GM18511 (cell line): ENCODE measurements around the gene FSTL5.
A peak's percentile ranks its signal among the peaks of the same experiment; 100 is the strongest.

Experiments
- ATAC-seq: cut with Tn5 transposase; IDR thresholded peaks from one replicate; pipeline ENCODE4 v1.9.1; 2021; ENCODE audit warnings: mild to moderate bottlenecking, moderate library complexity; ENCODE audit not compliant: unreplicated experiment

Gene FSTL5

GRCh38 chr4:161486461-161486860, 677.3 kb downstream of the FSTL5 start:
- no peak for ATAC-seq

GRCh38 chr4:161466316-161466715, 697.5 kb downstream of the FSTL5 start:
- ATAC-seq: no peak

GRCh38 chr4:161463436-161463835, 700.4 kb downstream of the FSTL5 start:
- ATAC-seq: no peak

- ATAC-seq: no peak
These were observed 705.9 kb downstream of the FSTL5 start for GRCh38 chr4:161457906-161458305.

GRCh38 chr4:161457311-161457710, 706.5 kb downstream of the FSTL5 start:
- ATAC-seq: no peak

GRCh38 chr4:161454860-161455259, 708.9 kb downstream of the FSTL5 start:
- ATAC-seq: no peak

- no peak for ATAC-seq
These were observed 715.1 kb downstream of the FSTL5 start for GRCh38 chr4:161448550-161449180.

GRCh38 chr4:161444626-161445025, 719.2 kb downstream of the FSTL5 start:
- ATAC-seq: no peak

- no peak for ATAC-seq
These were observed 720.9 kb downstream of the FSTL5 start for GRCh38 chr4:161442921-161443320.

- ATAC-seq: no peak
These were observed 725.7 kb downstream of the FSTL5 start for GRCh38 chr4:161438096-161438495.

- ATAC-seq: no peak
These were observed 735.4 kb downstream of the FSTL5 start for GRCh38 chr4:161428180-161428965.

- ATAC-seq: peak; percentile 70
These were observed 744.0 kb downstream of the FSTL5 start for GRCh38 chr4:161419822-161420221.

GRCh38 chr4:161411901-161412300, 751.9 kb downstream of the FSTL5 start:
- ATAC-seq: no peak

- ATAC-seq: no peak
These were observed 759.3 kb downstream of the FSTL5 start for GRCh38 chr4:161404346-161405110.

- no peak for ATAC-seq
These were observed 760.0 kb downstream of the FSTL5 start for GRCh38 chr4:161403781-161404180.

GRCh38 chr4:161393602-161394001, 770.2 kb downstream of the FSTL5 start:
- no peak for ATAC-seq

- no peak for ATAC-seq
These were observed 781.1 kb downstream of the FSTL5 start for GRCh38 chr4:161382655-161383054.

- ATAC-seq: no peak
These were observed 787.5 kb downstream of the FSTL5 start for GRCh38 chr4:161376275-161376674.

- ATAC-seq: no peak
These were observed 799.1 kb downstream of the FSTL5 start for GRCh38 chr4:161364681-161365080.

- ATAC-seq: no peak
These were observed 802.8 kb downstream of the FSTL5 start for GRCh38 chr4:161360982-161361381.

- ATAC-seq: no peak
These were observed 804.3 kb downstream of the FSTL5 start for GRCh38 chr4:161359491-161359890.

GRCh38 chr4:161356351-161356750, 807.4 kb downstream of the FSTL5 start:
- no peak for ATAC-seq
